Right forelimb (tissue), 1 donor: Measurements from ENCODE around the gene PLA2G2D.
"Not testable (repeated sequence)": the region's sequence is repeated elsewhere in the genome, so short reads cannot be mapped to it uniquely, and the experiment has no call there.

Experiments
- DNase-seq: peaks from one replicate; pipeline ENCODE4 v3.0.0-alpha.2; 2018

Gene PLA2G2D

DNA sequence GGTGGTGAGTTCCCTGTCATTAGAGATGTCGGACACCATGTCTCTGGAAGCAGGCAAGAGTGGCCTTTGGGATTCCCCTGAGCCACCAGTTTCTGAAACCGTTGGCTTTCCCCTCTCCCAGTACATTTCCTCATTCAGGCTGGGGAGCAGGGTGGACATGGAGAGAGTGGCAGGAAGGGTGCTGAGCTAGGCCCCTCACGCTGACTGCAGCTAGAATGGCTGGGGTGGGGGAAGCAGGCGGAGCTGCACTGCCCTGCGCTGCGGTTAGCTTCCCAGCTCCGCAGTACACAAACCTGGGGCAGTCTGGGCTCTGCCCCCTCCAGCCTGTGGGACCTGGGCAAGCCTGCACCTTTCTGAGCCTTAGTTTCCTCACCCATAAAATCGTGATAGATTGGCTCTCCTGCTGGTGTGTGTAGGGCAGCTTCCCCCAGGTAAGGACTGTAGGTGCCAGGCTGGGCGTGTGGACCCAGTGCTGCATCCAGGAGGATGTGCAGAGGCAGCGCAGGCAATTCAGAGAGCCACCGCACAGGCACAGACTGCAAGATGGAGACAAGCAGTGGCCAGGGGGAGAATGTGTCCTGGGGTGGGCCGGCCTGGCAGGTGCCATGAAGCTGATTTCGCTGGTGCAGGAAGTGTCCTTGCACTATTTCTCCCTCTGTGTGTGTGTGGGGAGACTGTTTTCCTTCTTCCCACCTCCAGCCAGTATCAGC, 22.8 kb upstream of the PLA2G2D start:
- DNase-seq: no peak

DNA sequence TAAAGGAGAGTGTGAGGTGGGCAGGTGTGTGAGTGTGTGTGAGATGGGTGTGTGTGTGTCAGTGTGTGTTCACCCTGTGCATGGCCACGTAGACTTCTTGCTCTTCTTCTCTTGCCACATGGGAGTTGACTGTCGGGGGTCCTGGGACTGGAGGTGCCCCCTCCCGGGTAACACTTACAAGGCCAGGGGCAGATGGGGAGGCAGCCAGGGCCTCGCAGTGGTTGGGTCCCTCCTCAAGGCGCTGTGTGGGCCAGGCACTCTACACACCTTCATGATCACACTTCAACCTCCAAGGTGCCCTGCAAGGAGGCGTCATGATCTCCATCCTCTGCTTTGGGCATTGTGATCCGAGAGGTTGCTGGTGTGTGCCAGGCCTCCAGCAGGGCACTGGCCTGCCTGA, 22.1 kb upstream of the PLA2G2D start:
- DNase-seq: no peak

DNA sequence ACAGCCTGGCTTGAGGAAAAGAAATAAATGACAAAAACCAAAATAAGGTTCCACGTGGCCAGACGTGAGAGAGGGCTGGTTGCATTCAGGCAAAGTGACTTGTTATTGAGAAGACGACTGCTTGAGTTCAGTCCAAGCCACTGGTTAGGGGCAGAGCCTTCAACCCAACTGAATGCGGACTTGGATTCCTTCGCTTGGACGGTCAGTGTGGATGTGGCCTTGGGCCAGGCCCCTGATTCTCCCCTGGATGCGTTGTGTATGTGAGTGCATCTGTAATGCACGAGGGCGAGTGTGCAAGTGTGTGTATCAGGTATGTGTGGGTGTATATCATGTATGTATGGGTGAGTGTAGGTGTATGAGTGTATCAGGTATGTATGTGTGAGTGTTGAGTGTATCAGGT, 21.7 kb upstream of the PLA2G2D start:
- DNase-seq: no peak

DNA sequence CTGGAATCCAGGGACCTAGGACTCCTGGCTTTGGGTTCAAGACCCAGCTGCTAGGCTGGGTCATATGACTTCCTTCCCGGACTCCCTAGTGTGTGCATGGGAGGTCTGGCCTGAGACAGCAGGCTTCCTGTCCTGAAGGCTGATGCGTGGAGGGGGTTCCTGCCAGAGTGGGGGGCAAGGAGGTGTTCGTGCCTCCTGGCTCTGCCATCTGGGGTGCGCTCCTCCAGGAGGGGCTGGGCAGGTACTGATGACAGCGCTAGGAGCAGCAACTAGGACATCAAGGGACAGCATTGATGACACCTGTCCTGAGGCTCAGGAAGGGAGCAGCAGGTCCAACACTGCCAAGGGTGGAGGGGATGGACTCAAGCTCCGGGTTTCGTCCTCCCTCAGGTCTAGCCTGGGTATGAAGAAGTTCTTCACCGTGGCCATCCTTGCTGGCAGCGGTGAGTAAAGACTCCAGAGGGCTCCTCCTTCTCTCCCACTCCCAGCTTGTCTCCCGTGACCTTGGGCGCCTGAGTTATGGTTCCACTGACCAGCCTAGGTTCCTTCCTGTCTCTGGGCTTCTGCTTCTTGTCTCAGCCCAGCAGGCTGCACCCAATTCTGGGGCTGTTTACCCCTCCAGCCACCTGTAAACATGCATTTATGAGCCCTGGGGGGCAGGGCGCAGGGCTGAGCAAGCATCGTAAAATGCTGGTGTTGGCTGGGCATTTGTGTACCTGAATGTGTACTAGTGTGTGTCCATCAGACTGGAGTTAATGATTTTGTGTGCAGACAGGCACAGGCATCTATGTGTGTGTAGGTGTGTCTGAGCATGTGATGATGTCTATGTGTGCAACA, 20.7 kb upstream of the PLA2G2D start:
- no peak for DNase-seq

DNA sequence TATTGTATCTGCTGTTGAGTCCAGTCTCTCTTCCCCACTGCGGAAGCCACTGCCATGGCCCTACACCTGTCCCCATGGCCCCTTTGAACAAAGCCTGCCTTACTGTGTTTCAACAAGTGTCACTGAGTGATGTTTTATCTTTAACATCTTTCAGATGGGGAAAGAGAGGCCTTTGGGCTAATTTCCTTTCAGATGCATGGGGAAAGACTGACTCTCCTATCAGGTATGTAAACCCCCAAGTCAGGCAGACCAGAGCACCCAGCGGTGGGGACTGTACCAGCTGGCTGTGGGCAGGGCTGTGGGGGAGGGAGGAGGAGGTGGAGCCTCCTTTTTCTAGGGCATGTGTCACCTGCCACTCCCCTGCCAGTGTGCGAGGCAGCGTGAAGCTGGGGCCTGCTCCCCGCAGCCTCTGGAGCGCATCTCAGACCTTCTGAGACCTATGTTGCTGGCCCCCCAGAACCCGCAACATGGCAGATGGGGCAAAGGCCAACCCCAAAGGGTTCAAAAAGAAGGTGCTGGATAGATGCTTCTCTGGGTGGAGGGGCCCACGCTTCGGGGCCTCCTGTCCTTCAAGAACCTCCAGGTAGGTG, 19.7 kb upstream of the PLA2G2D start, which contains the start of gene PLA2G2F:
PLA2G2F (plus strand) TSS at position 363 of the 590 bp plus-strand sequence; CDS start at position 468, 105 bp downstream.
- no peak for DNase-seq

- no peak for DNase-seq
Measured at GRCh38 chr1:20138346-20138745, 19.0 kb upstream of the PLA2G2D start.

DNA sequence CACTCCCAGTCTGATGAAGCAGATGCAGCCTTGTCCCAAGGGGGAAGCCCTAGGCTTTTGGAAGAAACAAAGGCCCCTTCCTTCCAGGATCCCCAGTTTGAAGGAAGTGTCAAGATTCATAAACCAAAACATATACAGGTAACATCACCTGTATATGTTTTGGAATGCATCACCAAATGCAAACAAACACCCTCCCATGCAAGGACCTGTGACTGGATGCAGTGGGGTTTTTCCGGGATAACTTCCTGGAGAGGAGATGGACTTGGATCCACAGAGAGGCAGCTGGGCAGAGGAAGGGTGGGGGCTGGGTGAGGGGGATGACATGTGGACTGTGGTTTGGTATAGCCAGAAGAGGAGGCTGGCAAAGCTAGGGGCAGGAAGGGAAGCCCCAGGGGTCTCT, 18.3 kb upstream of the PLA2G2D start:
- no peak for DNase-seq

GRCh38 chr1:20137055-20137454, 17.7 kb upstream of the PLA2G2D start:
- DNase-seq: no peak

DNA sequence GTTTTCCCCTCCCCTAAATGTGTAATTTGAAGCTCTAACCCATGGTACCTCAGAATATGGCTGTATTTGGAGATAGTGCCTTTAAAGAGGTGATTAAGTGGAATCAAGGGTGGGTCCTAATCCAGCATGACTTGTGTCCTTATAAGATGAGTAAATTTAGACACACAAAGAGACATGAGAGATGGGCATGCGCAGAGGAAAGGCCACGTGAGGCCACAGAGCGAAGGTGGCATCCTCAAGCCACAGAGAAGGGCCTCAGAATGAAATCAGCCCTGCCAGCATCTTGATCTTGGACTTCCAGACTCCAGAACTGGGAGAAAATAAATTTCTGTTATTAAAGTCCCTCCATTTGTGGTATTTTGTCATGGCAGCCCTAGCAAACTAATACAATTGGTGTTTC, 16.9 kb upstream of the PLA2G2D start:
- DNase-seq: no peak

- no peak for DNase-seq
Measured at GRCh38 chr1:20134995-20135394, 15.7 kb upstream of the PLA2G2D start.

GRCh38 chr1:20130518-20130917, 11.2 kb upstream of the PLA2G2D start:
- DNase-seq: not testable (repeated sequence)

DNA sequence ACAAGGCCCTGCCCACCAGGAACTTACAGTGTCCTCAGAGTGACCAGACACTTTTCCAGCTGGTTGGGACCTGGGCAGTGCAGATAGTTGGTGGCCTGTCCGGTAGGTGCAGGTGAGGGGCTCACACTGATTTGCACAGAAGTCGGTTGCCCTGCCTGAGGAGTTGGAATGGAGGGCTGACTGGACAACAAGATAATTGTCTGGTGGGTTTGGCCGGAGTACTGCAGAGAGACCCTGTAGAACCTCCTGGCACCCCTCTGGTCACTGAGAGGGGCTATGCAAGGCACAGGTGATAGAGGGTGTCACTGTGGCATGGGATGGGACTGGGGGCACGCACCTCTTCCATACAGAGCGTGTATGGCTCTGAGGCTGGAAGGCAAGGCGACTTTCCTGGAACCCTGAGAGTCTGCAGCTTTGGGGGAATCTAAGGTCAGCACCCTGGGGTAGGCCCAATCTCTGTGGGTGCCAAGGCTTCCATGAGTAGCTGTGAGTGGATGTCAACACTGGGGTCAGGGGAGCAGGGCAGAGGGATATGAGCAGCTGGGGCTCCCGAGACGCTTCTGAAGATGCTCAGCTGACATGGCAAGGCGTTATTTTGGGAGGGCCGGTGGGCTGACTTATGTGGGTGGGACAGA, 7.6 kb upstream of the PLA2G2D start:
- no peak for DNase-seq

DNA sequence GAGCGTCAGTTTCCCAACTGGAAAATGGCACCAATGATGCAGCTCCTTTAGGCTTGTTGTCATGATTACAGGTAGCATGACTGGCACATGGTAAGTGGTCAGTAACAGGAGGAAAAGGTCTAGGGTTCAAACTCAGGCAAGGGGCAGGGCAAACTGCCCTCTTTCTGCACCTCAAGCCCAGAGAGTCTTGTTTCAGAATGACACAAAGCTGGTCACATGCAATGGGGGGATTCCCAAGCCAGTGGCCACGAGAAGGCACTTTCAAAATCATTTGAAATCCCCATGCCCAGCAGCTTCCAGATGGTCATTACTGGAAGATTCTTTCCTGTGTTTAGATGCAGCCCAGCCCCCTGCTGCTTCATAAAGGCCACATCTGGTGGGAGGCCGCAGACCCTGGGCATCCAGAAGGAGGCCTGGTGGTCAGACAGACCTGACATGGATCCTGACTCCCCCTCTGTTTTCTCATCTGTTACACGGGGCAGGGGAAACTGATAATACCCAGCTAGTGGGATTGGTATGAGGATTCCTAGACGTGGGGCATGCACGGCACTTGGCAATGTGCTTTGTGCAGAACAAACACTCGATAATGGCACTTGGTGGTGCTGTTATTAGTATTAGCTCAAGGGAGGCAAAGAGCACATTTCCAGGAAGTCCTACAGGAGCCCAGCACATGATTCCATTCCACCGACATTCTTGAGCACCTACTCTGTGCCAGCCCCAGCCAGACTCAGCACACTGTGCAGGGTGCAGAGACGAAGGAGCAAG, 6.9 kb upstream of the PLA2G2D start:
- no peak for DNase-seq

GRCh38 chr1:20125100-20125499, 5.8 kb upstream of the PLA2G2D start:
- DNase-seq: no peak

GRCh38 chr1:20124456-20125057, 5.2 kb upstream of the PLA2G2D start:
- no peak for DNase-seq

GRCh38 chr1:20123722-20124455, 4.6 kb upstream of the PLA2G2D start:
- no peak for DNase-seq

DNA sequence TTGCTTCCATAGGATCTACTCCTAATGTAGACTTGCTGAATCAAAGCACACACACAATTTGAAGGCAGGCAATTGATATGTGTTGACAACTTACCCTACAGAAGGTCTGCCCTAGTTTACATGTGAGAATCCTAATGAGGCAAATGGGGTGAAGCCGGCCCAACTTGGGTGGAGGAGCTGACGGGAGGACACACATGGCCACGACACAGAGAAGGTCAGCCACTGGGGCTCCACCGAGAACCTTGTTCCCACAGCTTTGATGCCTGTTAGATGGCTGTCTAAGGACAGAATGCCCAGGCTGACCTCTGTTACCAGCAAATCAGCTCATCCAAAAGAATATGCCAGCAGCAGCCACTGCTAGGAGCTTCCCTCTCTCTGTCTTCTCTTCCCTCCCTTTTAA, 1.5 kb upstream of the PLA2G2D start:
- no peak for DNase-seq

DNA sequence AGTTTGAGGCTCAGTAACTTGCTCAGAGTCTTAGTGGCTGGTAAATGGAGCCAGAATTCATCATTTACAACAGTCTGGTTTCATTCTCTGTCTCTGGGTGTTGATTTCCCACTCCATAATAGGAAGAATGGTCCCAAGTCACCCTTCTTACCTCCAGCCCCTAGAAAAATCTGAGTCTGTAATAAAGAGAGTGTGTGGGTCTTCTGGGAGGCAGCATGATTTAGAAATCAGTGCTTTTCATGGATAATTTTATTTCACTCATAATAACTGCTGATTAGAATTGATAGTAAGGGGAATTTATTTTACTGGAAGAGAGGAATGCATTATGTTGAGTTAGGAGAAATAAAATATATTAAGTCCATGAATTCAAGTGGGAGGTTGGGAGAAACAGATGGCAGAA, 2.1 kb downstream of the PLA2G2D start:
- no peak for DNase-seq

- no peak for DNase-seq
Measured at GRCh38 chr1:20115916-20116315, 3.4 kb downstream of the PLA2G2D start.

DNA sequence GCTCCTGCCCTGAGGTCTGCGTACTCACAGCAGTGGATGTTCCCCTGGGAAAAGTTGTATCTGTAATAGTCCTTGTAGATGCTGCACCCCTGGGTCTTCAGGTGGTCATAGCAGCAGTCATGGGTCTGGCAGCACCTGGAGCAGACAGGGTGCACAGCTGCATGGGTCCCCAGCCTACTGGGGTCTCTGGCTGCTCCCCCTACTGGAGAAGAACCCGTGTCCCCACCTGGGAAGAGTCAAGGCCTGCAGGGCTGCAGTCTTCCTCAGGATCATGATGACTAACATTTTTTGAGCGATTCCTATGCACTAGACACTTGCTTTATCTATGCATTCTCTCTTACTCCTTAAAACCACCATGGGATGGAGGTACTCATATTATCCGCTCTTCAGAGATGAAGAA, 3.9 kb downstream of the PLA2G2D start:
- DNase-seq: no peak

GRCh38 chr1:20114021-20114648, 5.2 kb downstream of the PLA2G2D start:
- no peak for DNase-seq
